ENCODE measurements around the gene PRKAG2. TPM values are rescaled to one million over a fixed set of nuclear protein-coding genes. Genes with fewer than 3 reads are reported as not detected.
A peak's percentile ranks its signal among the peaks of the same experiment; 100 is the strongest.
"Not testable (repeated sequence)": the region's sequence is repeated elsewhere in the genome, so short reads cannot be mapped to it uniquely, and the experiment has no call there.

Gene PRKAG2
- total RNA-seq, 1 experiment from 2014 or later, result 18.9 TPM

DNA sequence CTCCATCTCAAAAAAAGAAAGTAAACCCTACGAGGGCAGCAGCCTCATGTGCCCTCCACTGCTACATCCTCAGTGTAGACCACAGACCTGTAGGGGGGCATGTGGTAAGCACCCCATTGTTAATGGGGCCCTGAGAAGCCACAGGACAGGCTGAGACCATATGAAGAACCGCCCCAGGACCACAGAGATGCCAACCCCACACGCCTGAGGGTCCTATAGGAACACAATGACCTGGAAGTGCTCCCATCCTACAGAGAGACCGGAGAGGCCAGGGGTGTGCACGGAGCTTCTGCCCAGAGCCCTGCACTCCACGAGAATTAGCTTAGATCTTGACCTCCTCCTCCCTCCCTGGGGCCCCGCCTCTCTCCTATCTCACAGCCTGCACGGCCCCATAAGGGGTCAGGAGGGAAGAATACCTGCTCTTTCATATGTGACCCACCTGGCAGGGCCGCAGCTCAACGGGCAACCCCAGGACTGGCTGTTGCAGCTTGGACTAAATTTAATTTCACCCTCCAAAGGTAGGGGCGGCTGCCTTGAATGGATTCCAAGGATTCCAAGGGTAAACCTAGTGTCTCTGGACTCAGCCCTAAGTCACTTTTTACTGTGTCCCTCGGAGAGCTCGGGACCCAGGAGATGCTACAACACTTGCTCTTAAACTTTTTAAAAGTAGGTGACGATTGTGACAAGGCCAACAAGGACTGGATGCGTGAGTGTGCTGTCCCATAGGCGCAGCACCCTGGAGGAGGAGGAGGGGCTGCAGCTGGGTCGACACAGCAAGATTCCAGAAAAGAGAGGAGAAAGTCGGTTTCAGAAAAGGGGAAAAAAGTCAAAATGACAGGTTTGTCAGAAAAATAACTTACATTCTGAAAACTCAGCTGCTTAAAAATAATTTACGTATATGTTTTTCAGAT lies 24.2 kb downstream of the PRKAG2 start:
- DNase-seq (ENCODE audit: low read depth), result no peak

DNA sequence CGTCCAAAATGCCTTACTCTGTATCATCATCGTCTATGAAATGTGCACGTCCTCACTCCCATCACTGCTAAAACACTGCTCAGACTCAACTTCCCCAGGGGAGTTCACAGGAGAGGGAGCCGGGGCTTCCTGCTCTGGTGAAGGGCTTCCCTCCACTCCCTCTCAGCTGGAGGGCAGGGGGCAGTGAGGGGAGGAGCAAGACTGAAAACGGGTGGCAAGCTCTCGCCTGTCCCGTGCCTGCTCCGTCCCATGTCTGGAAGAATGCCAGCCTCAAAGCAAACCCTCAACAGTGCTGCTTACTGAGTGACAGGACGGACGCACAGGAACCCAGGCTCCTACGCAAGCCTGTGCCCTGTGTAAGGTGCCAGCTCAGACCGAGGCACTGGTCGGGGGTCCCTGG lies 25.1 kb downstream of the PRKAG2 start:
- no peak for DNase-seq (ENCODE audit: low read depth)

DNA sequence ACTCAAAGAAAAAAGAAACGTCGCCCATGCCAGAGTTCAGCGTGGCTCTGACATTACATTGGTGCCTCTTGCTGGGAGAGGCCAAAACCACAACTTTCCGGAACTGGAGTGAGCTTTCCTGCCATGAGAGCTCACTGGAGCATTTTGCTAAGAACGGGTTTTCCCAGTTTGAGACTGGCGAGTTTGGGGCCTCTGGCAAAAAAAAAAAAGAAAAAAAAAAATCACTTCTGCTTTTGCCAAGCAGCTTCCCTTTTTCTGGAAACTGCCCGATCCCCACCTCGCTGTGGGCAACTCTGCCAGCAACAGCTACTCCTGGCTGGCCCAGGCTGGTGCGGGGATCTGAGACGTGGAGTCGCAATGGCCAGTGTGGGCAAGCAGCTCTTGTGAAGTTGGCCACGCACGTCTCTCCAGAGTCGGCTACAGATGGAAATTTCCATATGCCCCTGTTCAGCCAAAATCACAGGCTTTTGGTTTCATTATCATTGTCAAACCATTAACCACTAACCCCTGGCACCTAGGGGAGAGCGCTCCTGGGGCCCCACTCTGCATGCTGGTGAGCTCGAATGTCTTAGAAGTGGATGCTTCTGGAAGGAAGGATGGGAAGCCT lies 25.7 kb downstream of the PRKAG2 start:
- DNase-seq (ENCODE audit: low read depth), result no peak

DNA sequence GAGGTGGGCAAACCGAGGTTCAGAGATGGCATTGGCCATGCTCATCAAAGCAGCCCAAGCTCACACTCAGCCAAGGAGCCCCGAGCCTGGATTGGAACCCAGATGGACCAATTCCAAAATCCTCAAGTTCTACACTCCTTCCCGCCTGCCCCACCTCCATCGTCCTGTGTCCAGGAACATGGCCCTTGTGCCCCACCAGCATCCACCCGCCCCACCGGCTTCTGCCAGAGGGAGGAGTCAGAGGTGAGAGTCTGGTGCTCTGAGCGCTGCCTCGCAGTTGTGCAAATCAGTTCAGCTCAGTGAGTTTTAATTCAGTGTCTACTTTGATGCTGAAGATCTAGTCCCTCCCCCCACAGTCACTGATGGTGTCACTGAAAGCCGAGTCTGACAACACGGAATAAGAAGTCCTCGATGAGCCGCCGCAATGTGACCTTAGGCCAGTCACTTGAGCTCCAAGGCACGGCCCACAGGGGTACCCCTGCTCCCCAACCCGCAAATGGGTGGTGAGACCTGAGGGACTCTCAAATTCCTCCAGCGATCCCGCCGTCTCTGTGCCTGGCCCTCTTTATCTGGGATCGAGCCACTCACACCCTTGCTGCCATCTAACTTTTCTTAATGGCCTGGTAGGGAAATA lies 26.3 kb downstream of the PRKAG2 start:
- DNase-seq (ENCODE audit: low read depth), result no peak

DNA sequence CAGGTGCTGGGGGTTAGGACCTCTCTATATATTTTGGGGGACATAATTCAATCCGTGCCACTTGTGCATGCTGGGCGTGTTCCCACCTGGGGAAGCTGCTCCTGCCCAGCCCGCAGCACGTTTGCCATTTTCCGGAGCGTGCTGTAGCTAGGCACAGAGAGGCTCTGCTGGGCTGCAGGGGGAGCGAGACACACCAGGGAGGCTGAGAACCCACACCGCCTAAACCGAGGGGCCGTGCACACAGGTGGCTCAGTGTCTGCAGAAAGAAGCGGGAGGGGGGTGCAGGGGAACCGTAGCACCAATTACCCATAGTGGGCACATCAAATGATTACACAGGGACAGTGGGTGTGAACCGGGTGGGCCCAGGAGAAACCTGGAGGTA lies 27.0 kb downstream of the PRKAG2 start:
- no peak for DNase-seq (ENCODE audit: low read depth)

DNA sequence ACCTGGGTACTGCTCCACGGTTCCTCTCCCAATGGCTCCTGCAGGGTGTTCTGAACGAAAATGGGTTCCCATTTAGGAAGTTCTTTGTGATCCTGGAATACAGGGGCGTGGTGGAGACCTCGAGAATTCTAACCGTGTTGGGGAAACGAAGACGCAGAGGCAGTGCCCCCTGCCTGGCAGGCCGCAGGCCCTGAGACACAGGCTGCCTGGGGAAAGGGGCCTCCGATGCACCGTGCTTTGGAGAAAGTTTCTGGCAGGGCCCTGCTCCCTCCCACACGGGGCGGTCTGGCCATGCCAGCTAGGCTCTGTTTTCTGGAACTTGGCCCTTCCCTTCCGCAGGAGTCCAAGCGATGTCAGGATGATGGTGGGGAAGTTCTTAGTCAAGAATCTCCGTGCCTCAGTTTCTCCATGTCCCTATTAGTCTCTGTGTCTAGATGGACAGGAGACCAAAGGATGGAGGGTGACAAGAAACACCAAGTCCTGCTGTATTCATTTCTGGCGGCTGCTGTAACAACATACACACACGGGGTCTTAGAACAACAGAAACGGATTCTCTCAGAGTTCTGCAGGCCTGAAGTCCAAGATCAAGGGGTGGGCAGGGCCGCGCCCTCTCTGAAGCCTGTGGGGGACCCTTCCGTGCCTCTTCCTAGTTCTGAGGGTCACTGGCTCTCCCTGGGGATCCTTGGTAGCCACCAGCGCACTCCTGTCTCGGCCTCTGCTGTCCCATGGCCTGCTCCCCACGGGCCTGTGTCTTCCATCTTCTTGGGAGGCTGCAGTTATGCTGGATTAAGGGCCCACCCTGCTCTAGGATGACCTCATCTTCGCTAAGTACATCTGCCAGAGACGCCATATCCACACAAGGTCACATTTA lies 27.7 kb downstream of the PRKAG2 start:
- no peak for DNase-seq (ENCODE audit: low read depth)

DNA sequence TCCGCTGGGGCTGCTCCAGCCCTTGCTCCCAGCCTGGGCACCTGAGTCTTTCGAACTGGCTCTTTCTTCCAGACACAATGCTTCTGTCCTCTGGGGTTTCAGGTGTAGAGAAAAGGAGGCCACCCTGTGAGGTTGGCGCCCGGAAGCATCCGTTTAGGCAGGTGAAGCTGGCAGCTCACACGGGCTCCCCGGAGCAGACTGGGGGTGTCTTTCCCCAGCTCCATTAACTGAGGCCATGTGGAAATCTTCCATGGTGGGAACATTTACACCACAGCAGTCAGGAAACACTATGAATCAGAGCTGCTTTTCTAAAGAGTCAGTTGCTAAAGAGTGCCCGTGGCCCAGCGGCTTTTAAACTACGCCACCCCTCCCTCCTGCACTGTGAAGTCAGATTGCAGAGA lies 29.2 kb downstream of the PRKAG2 start:
- no peak for DNase-seq (ENCODE audit: low read depth)

DNA sequence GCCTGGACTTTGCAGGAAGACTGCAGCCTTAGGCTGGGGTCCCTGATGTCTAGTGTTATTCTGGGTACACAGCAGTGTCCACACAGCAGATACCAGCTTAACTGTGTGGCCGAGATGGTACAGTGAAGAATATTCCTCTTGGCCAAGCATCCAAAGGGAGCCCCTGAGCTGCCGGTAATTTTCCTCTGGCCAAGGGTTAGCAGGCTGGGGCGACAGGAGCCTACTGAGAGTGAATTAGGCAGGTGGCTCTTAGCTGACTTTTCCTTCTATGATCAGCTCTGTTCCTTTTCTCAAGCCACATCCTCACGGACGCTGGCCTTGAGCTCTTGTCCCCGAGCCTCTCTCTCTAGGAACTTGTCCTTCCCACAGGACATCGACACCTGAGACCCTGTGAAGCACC lies 29.8 kb downstream of the PRKAG2 start:
- no peak for DNase-seq (ENCODE audit: low read depth)

DNA sequence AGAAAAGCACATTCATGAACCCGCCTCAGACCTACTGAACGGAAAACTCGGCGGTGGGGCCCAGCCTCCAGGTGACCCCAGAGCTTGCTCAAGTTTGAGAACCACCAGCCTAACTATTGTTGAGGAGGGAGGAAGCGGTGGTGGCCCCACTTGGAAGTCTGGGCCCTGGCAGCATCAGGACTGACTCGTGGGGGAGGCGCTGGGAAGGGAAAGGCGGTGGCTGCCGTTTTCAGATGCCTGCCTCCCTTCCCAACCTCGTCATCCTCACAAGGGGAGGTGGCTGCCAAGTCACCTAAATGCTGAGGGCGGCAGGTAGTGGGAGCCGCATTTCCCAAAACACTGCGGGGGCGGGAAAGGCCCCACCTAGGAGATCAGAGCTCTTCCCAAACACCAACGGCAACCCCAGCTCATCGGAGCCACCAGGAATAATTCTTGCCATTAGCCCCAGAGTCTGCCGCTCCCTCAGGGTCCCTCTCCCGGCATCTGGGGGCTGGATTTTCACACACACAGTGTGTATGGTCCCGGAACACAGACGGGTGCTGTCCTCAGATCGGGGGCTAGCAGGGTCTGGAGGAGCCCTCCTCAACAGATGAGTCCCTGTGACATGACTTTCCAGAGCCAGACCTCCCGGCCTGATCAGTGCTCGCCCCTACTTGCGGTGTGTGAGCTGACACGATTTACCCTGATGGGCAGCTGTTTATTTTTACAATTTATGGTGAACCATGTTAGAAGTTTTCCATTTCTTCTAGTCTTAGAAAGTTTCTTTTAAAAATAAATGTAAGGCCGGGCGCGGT lies 31.3 kb downstream of the PRKAG2 start:
- DNase-seq (ENCODE audit: low read depth), result no peak

DNA sequence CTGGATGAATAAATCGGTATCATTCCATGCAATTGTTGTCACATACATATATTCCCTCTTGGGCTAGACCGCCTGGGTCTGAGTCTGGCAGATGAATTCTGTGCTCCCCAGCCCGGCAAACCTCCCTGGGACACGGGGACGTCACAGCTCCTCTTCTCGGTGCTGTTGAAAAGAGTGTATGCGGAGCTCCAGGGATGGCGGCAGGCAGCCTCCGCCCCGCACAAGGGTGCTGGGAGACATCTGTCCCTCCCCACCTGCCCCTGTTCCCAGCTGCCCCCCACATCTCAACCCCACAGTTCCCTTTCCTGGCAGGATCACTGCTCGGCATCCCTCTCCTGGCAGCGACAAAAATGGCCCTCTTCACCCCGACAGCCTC lies 32.1 kb downstream of the PRKAG2 start:
- DNase-seq (ENCODE audit: low read depth), result no peak

DNA sequence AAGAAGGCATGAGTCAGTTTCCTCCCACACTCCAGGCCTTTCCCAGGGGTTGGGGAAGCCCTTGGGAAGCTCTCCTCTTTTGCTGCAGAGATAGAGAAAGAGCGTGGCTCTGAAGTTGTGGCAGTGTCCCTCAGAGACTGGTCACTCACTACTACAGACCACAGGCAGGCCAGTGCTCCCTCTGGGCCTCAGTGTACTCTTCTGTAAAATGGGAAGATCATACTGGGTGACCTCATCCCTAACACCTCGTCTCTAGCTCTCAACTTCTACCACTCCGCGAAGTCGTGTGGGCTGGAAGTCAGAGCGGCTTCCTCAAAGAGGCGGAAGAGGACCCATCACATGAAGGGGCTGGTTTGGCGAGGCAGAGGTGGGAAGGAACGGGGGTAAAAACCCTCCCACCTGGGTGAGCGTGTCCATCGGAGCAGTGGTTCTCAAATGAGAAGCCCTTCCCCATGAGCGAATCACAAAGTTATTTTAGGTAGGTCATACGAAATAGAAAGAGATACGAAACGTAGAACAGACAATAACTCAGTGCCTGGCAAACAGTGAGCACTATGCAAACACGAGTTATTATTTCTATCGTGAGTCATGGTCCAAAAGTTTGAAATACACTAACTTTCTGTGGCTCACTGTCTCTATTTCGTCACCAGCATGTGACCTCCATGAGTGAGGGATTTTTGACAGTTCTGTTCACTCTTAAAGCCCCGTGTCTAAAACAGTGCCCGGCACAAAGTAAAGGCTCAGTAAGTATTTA lies 32.7 kb downstream of the PRKAG2 start:
- DNase-seq (ENCODE audit: low read depth), result peak; percentile 64

DNA sequence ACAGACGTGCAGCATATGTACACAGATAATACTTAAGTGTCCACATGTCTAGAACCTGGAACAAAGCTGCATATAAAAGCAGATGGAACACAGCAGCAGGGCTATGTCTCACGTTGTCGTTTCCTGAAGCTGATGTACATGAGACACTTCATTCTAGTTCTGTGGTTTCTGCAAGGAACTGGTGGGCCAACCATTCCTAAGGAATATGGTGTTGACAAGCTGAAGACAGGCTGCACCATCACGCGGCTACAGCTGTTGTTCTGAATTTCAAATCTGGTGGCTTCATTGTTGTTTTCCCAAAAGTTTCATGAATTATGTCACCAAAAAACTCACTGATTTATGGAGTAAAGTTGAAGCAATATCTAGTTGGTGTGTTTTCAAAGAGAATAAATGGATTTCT lies 33.7 kb downstream of the PRKAG2 start:
- no peak for DNase-seq (ENCODE audit: low read depth)

DNA sequence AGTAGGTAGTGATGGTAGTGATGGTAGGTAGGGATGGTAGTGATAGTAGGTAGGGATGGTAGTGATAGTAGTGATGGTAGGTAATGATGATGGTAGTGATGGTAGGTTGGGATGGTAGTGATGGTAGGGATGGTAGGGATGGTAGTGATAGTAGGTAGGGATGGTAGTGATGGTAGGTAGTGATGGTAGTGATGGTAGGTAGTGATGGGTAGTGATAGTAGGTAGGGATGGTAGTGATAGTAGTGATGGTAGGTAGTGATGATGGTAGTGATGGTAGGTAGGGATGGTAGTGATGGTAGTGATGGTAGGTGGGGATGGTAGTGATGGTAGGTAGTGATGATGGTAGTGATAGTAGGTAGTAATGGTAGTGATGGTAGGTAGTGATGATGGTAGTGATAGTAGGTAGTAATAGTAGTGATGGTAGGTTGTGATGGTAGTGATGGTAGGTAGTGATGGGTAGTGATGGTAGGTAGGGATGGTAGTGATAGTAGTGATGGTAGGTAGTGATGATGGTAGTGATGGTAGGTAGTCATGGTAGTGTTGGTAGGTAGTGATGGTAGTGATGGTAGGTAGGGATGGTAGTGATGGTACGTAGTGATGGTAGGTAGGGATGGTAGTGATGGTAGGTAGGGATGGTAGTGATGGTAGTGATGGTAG lies 35.4 kb downstream of the PRKAG2 start:
- DNase-seq (ENCODE audit: low read depth), result not testable (repeated sequence)

DNA sequence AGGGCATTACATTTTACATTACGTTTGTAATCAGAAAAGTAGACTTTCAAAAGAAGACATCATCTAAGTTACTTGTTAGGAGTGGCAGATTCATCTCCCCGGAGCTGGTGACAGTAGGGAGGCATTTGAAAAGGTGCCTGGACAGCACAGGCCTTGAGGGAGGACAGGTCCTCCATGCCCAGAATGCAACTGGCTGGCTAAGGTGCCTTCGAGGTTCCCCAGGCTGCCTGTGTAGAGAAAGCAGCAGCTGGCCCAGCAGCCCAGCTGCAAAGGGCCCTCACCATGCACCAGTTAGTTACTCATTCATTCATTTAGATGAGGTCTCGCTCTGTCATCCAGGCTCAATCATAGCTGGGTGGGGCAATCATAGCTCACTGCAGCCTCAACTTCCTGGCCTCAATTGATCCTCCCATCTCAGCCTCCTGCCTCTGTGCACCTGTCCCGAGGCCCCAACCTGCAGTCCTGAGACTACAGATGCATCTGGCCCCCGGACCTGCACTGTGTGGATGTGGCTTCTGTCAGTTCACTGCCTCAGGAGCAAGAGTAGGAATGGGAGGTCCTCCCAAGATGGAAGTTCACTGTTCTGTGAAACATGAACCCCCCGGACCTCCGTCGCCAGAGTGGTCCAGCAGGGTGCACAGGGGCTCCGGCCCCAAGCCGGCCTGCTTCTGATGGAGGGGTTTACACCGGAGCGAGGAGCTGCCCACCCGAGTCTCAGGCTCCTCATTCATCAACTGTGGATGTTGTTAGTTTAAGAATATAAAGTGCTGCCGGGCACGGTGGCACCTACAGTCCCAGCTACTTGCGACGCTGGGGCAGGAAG lies 36.6 kb downstream of the PRKAG2 start:
- DNase-seq (ENCODE audit: low read depth), result no peak

DNA sequence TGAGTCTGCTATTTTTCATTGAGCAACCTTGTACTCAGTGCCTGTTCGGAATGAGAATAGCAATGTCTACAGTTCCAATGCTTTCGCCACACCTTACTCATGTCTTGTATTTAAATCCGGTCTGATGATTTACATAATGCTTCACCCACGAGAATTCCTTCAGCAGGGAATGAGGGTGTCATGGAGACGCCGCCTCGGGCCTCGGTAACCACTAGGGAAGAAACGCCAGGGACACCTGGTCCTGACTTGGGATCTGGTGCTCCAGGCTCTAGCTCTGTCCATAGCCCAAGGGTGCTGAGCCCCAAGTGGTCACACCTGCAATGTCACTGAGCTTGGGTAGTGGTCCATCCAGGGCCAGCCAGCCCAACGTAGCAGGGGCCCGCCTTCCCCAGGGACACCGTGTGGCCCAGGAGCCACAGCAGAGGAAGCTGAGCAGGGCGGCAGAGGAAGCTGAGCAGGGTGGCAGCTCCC lies 37.4 kb downstream of the PRKAG2 start:
- no peak for DNase-seq (ENCODE audit: low read depth)

DNA sequence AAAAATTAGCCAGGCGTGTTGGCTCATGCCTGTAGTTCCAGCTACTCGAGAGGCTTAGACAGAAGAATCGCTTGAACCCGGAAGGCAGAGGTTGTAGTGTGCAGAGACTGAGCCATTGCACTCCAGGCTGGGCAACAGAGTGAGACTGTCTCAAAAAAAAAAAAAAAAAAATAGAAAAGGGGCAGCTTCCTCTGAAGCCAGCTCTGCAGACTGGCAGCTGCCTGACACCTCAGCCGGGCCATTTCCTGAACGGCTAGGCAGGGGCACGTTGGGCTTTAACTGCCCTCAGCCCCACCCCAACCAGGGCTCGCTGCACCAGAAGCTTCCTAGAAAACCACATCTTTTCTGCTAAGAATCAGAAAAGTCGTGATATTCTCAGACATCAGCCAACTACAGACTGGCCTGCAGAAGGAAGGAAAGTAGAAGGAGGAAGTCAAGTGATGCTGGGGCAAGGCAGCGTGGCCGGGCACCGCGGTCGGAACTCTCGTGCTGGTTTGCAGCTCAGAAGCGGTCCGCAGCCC lies 38.0 kb downstream of the PRKAG2 start:
- no peak for DNase-seq (ENCODE audit: low read depth)

DNA sequence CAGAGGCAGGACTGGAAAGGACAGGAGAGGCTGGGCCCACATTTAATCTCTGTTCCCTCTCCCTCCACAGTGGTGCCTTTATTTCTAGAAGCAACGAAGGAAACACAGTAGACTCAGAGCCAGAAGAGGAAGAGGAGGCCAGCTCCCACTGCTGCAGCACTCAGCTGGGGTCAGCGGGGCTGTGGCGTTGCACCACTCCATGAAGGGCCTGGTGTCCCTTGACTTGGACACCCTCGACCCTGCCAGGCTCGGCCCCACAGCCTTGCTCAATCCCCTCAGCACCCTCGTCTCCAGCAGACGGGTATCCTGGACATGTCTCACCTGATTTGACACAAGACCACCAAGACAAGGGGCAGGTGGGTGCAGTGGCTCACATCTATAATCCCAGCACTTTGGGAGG lies 38.8 kb downstream of the PRKAG2 start:
- no peak for DNase-seq (ENCODE audit: low read depth)

Data from HT1080 (cell line).